Endothelial cell of umbilical vein (primary cell): ENCODE measurements around the gene ATRNL1. TPM values are rescaled to one million over a fixed set of nuclear protein-coding genes. Genes with fewer than 3 reads are reported as not detected.
A peak's percentile ranks its signal among the peaks of the same experiment; 100 is the strongest.

Experiments
- BruUV-seq: library from RNA; stranded (reverse); fragments of 400-500 nt; replicated peaks from 2 replicates; lab custom pipeline; 2021; lab: Mats Ljungman, UMichigan
- CTCF ChIA-PET: fragments of 300-600, 350-600 bp; sonication (Branson Sonifier 250); formaldehyde crosslinking; loops from one replicate; lab custom pipeline; 2021; ENCODE audit warnings: antibody characterized with exemption, inconsistent platforms; lab: Charles Lee
- POLR2A ChIA-PET: fragments of 300-600, 350-600 bp; sonication (Branson Sonifier 250); formaldehyde crosslinking; loops from one replicate; lab custom pipeline; 2021; ENCODE audit warnings: antibody characterized with exemption, inconsistent platforms; lab: Charles Lee
- DNase-seq: peaks from one replicate; pipeline ENCODE4 v3.0.0-alpha.2; 2011; ENCODE audit warnings: low read depth, low spot score
- FAIRE-seq: peaks from 2 replicates; lab custom pipeline; 2011; peaks lifted over from hg19 to GRCh38; lab: Jason Lieb, UNC
- H2AFZ ChIP-seq: 2 replicates; pipeline ENCODE4 v1.6.0; 2012; ENCODE audit warnings: low read depth, low read length, control low read depth, inconsistent platforms
- H3K27ac ChIP-seq: 2 replicates; pipeline ENCODE4 v1.5.1; 2011; ENCODE audit warnings: low read depth, mild to moderate bottlenecking, control low read depth, low read length, moderate library complexity; ENCODE audit not compliant: insufficient read depth
- H3K27me3 ChIP-seq, 2 experiments: 2 replicates each; pipeline versions ENCODE4 v1.6.0 to v1.6.1; 2011; ENCODE audit warnings: low read length in 2 of 2, mixed read lengths in 1 of 2; ENCODE audit not compliant: control insufficient read depth in 2 of 2, insufficient read depth in 2 of 2
- H3K36me3 ChIP-seq, 2 experiments: 2 replicates in 1 of 2; 3 replicates in 1 of 2; pipeline ENCODE4 v1.5.1; 2011; ENCODE audit warnings: low read length in 2 of 2, mild to moderate bottlenecking in 1 of 2, moderate library complexity in 1 of 2; ENCODE audit not compliant: control insufficient read depth in 2 of 2, insufficient read depth in 2 of 2; ENCODE audit errors: extremely low read depth in 1 of 2
- H3K4me1 ChIP-seq: 3 replicates; pipeline ENCODE4 v1.5.1; 2011; ENCODE audit warnings: mild to moderate bottlenecking, low read length; ENCODE audit not compliant: control insufficient read depth, insufficient read depth; ENCODE audit errors: extremely low read depth
- H3K4me2 ChIP-seq: 2 replicates; pipeline ENCODE4 v1.6.1; 2011; ENCODE audit warnings: low read length, control low read depth, mixed read lengths; ENCODE audit not compliant: insufficient read depth
- H3K4me3 ChIP-seq, 3 experiments: fragments of 200-600 bp in 1 of 3; sonication (generic), shearing (Covaris generic) in 1 of 3; replicated peaks in 1 of 3; 2 replicates each; pipeline ENCODE4 v1.5.1; 2011 to 2016; ENCODE audit warnings: control low read depth in 3 of 3, low read length in 3 of 3, mild to moderate bottlenecking in 2 of 3, inconsistent platforms in 1 of 3, low read depth in 1 of 3, moderate library complexity in 1 of 3; ENCODE audit not compliant: insufficient read depth in 1 of 3
- H3K79me2 ChIP-seq: 2 replicates; pipeline ENCODE4 v1.6.0; 2012; ENCODE audit warnings: low read length, inconsistent platforms; ENCODE audit not compliant: control insufficient read depth, insufficient read depth
- H3K9ac ChIP-seq: replicated peaks from 2 replicates; pipeline ENCODE3; 2011; ENCODE audit warnings: low read length, control low read depth; ENCODE audit not compliant: insufficient read depth; ENCODE audit errors: extremely low read depth
- H3K9me1 ChIP-seq: replicated peaks from 3 replicates; pipeline ENCODE4 v1.6.0; 2011; ENCODE audit warnings: mild to moderate bottlenecking, low read length; ENCODE audit not compliant: control insufficient read depth, insufficient read depth; ENCODE audit errors: extremely low read depth
- H3K9me3 ChIP-seq: replicated peaks from 2 replicates; pipeline ENCODE4 v1.5.1; 2012; ENCODE audit warnings: low read length, inconsistent platforms; ENCODE audit not compliant: control insufficient read depth, insufficient read depth
- H4K20me1 ChIP-seq: replicated peaks from 2 replicates; pipeline ENCODE3; 2011; ENCODE audit warnings: mild to moderate bottlenecking, low read length; ENCODE audit not compliant: control insufficient read depth, insufficient read depth; ENCODE audit errors: extremely low read depth
- EZH2 ChIP-seq: IDR thresholded peaks from 2 replicates; pipeline ENCODE4 v1.6.1; 2012; ENCODE audit warnings: borderline replicate concordance, low read depth, mild to moderate bottlenecking, moderate library complexity, low read length, inconsistent platforms; ENCODE audit not compliant: severe bottlenecking
- FOS ChIP-seq: IDR thresholded peaks from 2 replicates; pipeline ENCODE4 v1.6.1; 2011; ENCODE audit warnings: mild to moderate bottlenecking, low read length, moderate library complexity, borderline replicate concordance; ENCODE audit not compliant: insufficient read depth
- GATA2 ChIP-seq: IDR thresholded peaks from 2 replicates; pipeline ENCODE4 v1.7.0; 2011; ENCODE audit warnings: low read depth, mild to moderate bottlenecking, moderate library complexity, mixed read lengths, low read length; ENCODE audit not compliant: insufficient read length, insufficient read depth
- JUN ChIP-seq: IDR thresholded peaks from 2 replicates; pipeline ENCODE4 v1.6.1; 2011; ENCODE audit warnings: borderline replicate concordance, low read depth; ENCODE audit not compliant: insufficient read length, insufficient read depth
- MAX ChIP-seq: IDR thresholded peaks from 2 replicates; pipeline ENCODE4 v1.6.1; 2011; ENCODE audit not compliant: insufficient read depth, insufficient read length
- MYC ChIP-seq: IDR thresholded peaks from one replicate; pipeline ENCODE4 v1.6.1; 2011; ENCODE audit warnings: mild to moderate bottlenecking, low read depth, low read length
- POLR2A ChIP-seq: IDR thresholded peaks from 2 replicates; pipeline ENCODE4 v1.6.1; 2012; ENCODE audit warnings: low read depth, mild to moderate bottlenecking, control low read depth, low read length
- POLR2AphosphoS5 ChIP-seq: IDR thresholded peaks from 2 replicates; pipeline ENCODE4 v1.6.1; 2012; ENCODE audit warnings: low read depth, mild to moderate bottlenecking, control low read depth, low read length, moderate library complexity; ENCODE audit not compliant: insufficient read depth
- dilution Hi-C: fragments of 300-500 bp; cut with MboI; formaldehyde crosslinking; loops from one replicate; pipeline ENCODE4 v1.15.0; 2019; ENCODE audit warnings: low sequenced_read_pairs; ENCODE audit not compliant: extremely low pct_ligation_motif_present
- intact Hi-C: fragments of 100-400 bp; cut with micrococcal nuclease; formaldehyde crosslinking; loops from one replicate; pipeline ENCODE4 v1.10.0; 2022
- polyA plus RNA-seq, 4 experiments: library from polyadenylated mRNA; depleted of rRNA in 3 of 4; stranded (reverse) in 3 of 4; unstranded in 1 of 4; fragments of >200 nt; gene quantifications; 2 replicates each; pipeline versions ENCODE4 v1.2.1 to v1.2.3, GENCODE V29; 2011 to 2012; ENCODE audit warnings: missing spikeins in 1 of 4
- total RNA-seq: library from RNA; stranded (reverse); gene quantifications from 2 replicates; pipeline ENCODE4 v1.2.3, GENCODE V29; 2021
- TF ChIP-seq, protein P1 (sequence below), 2 donors: IDR thresholded peaks; 1 replicate in 1 of 2; 2 replicates in 1 of 2; pipeline ENCODE4 v1.5.1; 2011; ENCODE audit warnings: low read length in 2 of 2, mild to moderate bottlenecking in 2 of 2, moderate library complexity in 2 of 2, control low read depth in 1 of 2, inconsistent platforms in 1 of 2, low read depth in 1 of 2; ENCODE audit not compliant: insufficient read depth in 1 of 2; ENCODE audit errors: extremely low read depth in 1 of 2

Gene ATRNL1
- total and polyA plus RNA-seq, 2 donors (not counting 3 experiments of a cell fraction or from before 2014, with no cell fraction given), result not detected

GRCh38 chr10:115706488-115707076 is 613.4 kb downstream of the ATRNL1 start:
- peak; percentile 26 for DNase-seq
- intact Hi-C loops (loop anchor here (1.0 kb wide), 2 partner anchors 582 to 680 kb away; no protein-coding TSS in a partner anchor), dilution Hi-C loops (no loop called here)
- H3K9me3 ChIP-seq, result no peaks in the 10 kb centered on the region
- TF ChIP-seq, protein P1, sequence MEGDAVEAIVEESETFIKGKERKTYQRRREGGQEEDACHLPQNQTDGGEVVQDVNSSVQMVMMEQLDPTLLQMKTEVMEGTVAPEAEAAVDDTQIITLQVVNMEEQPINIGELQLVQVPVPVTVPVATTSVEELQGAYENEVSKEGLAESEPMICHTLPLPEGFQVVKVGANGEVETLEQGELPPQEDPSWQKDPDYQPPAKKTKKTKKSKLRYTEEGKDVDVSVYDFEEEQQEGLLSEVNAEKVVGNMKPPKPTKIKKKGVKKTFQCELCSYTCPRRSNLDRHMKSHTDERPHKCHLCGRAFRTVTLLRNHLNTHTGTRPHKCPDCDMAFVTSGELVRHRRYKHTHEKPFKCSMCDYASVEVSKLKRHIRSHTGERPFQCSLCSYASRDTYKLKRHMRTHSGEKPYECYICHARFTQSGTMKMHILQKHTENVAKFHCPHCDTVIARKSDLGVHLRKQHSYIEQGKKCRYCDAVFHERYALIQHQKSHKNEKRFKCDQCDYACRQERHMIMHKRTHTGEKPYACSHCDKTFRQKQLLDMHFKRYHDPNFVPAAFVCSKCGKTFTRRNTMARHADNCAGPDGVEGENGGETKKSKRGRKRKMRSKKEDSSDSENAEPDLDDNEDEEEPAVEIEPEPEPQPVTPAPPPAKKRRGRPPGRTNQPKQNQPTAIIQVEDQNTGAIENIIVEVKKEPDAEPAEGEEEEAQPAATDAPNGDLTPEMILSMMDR (IDR thresholded peaks at IDR 0.05; ENCODE audit: extremely low read depth in 1 of 2, insufficient read depth in 1 of 2, low read depth in 1 of 2, low read length in 2 of 2), result peak; percentile 12 to 20
- no peak for TF ChIP-seq MYC
- H3K4me1 ChIP-seq, result no peaks in the 10 kb centered on the region
- BruUV-seq, result no TSS peak
- no peaks in the 10 kb centered on the region for H3K27me3 ChIP-seq
- FAIRE-seq, result no peak
- no peak overlapping the region for H3K27ac ChIP-seq
- H3K36me3 ChIP-seq, result no peaks in the 10 kb centered on the region
- CTCF ChIA-PET, result interaction anchor here (0.7 to 6.9 kb wide), 10 partner anchors 10 to 682 kb away, joined by 3 to 83 read pairs (median 4); no protein-coding TSS in a partner anchor
- H4K20me1 ChIP-seq, result no peaks in the 10 kb centered on the region
- H2AFZ ChIP-seq, result no peak overlapping the region
- no peaks in the 10 kb centered on the region for H3K9me1 ChIP-seq
- no peak overlapping the region for H3K4me3 ChIP-seq
- POLR2A ChIA-PET, result no interaction called here
- no peak overlapping the region for H3K9ac ChIP-seq
- H3K4me2 ChIP-seq, result no peak overlapping the region
- no peaks in the 10 kb centered on the region for H3K79me2 ChIP-seq

- H3K36me3 ChIP-seq, result no peaks in the 10 kb centered on the region
- POLR2A ChIA-PET, result no interaction called here
- H3K79me2 ChIP-seq, result no peaks in the 10 kb centered on the region
- CTCF ChIA-PET, result interaction anchor here (1.4 to 2.5 kb wide), 2 partner anchors 578 to 675 kb away, joined by 6 to 8 read pairs; no protein-coding TSS in a partner anchor
- H3K9me1 ChIP-seq, result no peaks in the 10 kb centered on the region
- no peaks in the 10 kb centered on the region for H3K27me3 ChIP-seq
- intact Hi-C loops, result no loop called here
- no TSS peak for BruUV-seq
- FAIRE-seq, result no peak
- no peak overlapping the region for H3K27ac ChIP-seq
- no peak overlapping the region for H3K4me2 ChIP-seq
- H2AFZ ChIP-seq, result no peak overlapping the region
- H3K4me1 ChIP-seq, result no peaks in the 10 kb centered on the region
- no peak overlapping the region for H3K9ac ChIP-seq
- dilution Hi-C loops, result no loop called here
- no peaks in the 10 kb centered on the region for H3K9me3 ChIP-seq
- no peak for TF ChIP-seq MAX
- TF ChIP-seq, protein P1 (IDR thresholded peaks at IDR 0.05; ENCODE audit: extremely low read depth in 1 of 2, insufficient read depth in 1 of 2, low read depth in 1 of 2, low read length in 2 of 2), result no peak
- no peak for TF ChIP-seq EZH2
- no peak for TF ChIP-seq POLR2AphosphoS5
- no peak for TF ChIP-seq POLR2A
- TF ChIP-seq FOS, result no peak
- no peak for TF ChIP-seq MYC
- TF ChIP-seq JUN, result no peak
- no peak for TF ChIP-seq GATA2
- H4K20me1 ChIP-seq, result no peaks in the 10 kb centered on the region
- no peak overlapping the region for H3K4me3 ChIP-seq
- DNase-seq, result no peak
These were observed 617.0 kb downstream of the ATRNL1 start for GRCh38 chr10:115710136-115710535.
